ENCODE measurements around the gene SP4.
"Not testable (repeated sequence)": the region's sequence is repeated elsewhere in the genome, so short reads cannot be mapped to it uniquely, and the experiment has no call there.

Gene SP4

GRCh38 chr7:21500117-21500832 lies 72.4 kb downstream of the SP4 start:
- DNase-seq: no peak
- in situ Hi-C loops (cut with HindIII; ENCODE audit: low pct_ligation_motif_present, low pct_unique_long_range_greater_than_20kb, low sequenced_read_pairs): no loop called here

GRCh38 chr7:21504021-21504420 lies 76.1 kb downstream of the SP4 start:
- no peak for DNase-seq
- in situ Hi-C loops (cut with HindIII; ENCODE audit: low pct_ligation_motif_present, low pct_unique_long_range_greater_than_20kb, low sequenced_read_pairs): no loop called here

GRCh38 chr7:21507627-21508343 lies 79.9 kb downstream of the SP4 start:
- DNase-seq: peak; percentile 59

GRCh38 chr7:21508538-21508937 lies 80.7 kb downstream of the SP4 start:
- in situ Hi-C loops (cut with HindIII; ENCODE audit: low pct_ligation_motif_present, low pct_unique_long_range_greater_than_20kb, low sequenced_read_pairs): no loop called here
- no peak for DNase-seq

More at GRCh38 chr7:21507627-21508343, 79.9 kb downstream of the SP4 start:
- in situ Hi-C loops (cut with HindIII; ENCODE audit: low pct_ligation_motif_present, low pct_unique_long_range_greater_than_20kb, low sequenced_read_pairs): no loop called here

GRCh38 chr7:21514062-21514461 lies 86.2 kb downstream of the SP4 start:
- DNase-seq: no peak
- in situ Hi-C loops (cut with HindIII; ENCODE audit: low pct_ligation_motif_present, low pct_unique_long_range_greater_than_20kb, low sequenced_read_pairs): no loop called here

GRCh38 chr7:21524680-21525079 lies 96.8 kb downstream of the SP4 start:
- in situ Hi-C loops (cut with HindIII; ENCODE audit: low pct_ligation_motif_present, low pct_unique_long_range_greater_than_20kb, low sequenced_read_pairs): no loop called here
- DNase-seq: no peak

GRCh38 chr7:21526007-21526406 lies 98.1 kb downstream of the SP4 start:
- DNase-seq: peak; percentile 22
- in situ Hi-C loops (cut with HindIII; ENCODE audit: low pct_ligation_motif_present, low pct_unique_long_range_greater_than_20kb, low sequenced_read_pairs): no loop called here

- in situ Hi-C loops (cut with HindIII; ENCODE audit: low pct_ligation_motif_present, low pct_unique_long_range_greater_than_20kb, low sequenced_read_pairs): no loop called here
- DNase-seq: no peak
These were observed 98.6 kb downstream of the SP4 start for GRCh38 chr7:21526448-21526847.

GRCh38 chr7:21532485-21532884 lies 104.6 kb downstream of the SP4 start:
- in situ Hi-C loops (cut with HindIII; ENCODE audit: low pct_ligation_motif_present, low pct_unique_long_range_greater_than_20kb, low sequenced_read_pairs); DNase-seq: not testable (repeated sequence)

GRCh38 chr7:21533646-21534045 lies 105.8 kb downstream of the SP4 start:
- in situ Hi-C loops (cut with HindIII; ENCODE audit: low pct_ligation_motif_present, low pct_unique_long_range_greater_than_20kb, low sequenced_read_pairs); DNase-seq: not testable (repeated sequence)

- in situ Hi-C loops (cut with HindIII; ENCODE audit: low pct_ligation_motif_present, low pct_unique_long_range_greater_than_20kb, low sequenced_read_pairs); DNase-seq: not testable (repeated sequence)
These were observed 108.7 kb downstream of the SP4 start for GRCh38 chr7:21536445-21537118.

GRCh38 chr7:21538936-21539495 lies 111.1 kb downstream of the SP4 start:
- in situ Hi-C loops (cut with HindIII; ENCODE audit: low pct_ligation_motif_present, low pct_unique_long_range_greater_than_20kb, low sequenced_read_pairs): no loop called here
- no peak for DNase-seq

GRCh38 chr7:21542891-21543527 lies 115.1 kb downstream of the SP4 start, which contains the start of gene DNAH11:
TSS of gene DNAH11 (plus strand) at chr7:21543039. CDS start at chr7:21543246, 207 bp downstream.
- in situ Hi-C loops (cut with HindIII; ENCODE audit: low pct_ligation_motif_present, low pct_unique_long_range_greater_than_20kb, low sequenced_read_pairs): no loop called here
- peak; percentile 66 for DNase-seq

GRCh38 chr7:21543528-21544302 lies 115.8 kb downstream of the SP4 start:
- peak; percentile 25 for DNase-seq
- in situ Hi-C loops (cut with HindIII; ENCODE audit: low pct_ligation_motif_present, low pct_unique_long_range_greater_than_20kb, low sequenced_read_pairs): no loop called here

GRCh38 chr7:21544303-21544656 lies 116.4 kb downstream of the SP4 start:
- in situ Hi-C loops (cut with HindIII; ENCODE audit: low pct_ligation_motif_present, low pct_unique_long_range_greater_than_20kb, low sequenced_read_pairs): no loop called here
- DNase-seq: no peak

GRCh38 chr7:21544715-21545114 lies 116.8 kb downstream of the SP4 start:
- no peak for DNase-seq
- in situ Hi-C loops (cut with HindIII; ENCODE audit: low pct_ligation_motif_present, low pct_unique_long_range_greater_than_20kb, low sequenced_read_pairs): no loop called here

- in situ Hi-C loops (cut with HindIII; ENCODE audit: low pct_ligation_motif_present, low pct_unique_long_range_greater_than_20kb, low sequenced_read_pairs): no loop called here
- DNase-seq: no peak
These were observed 119.6 kb downstream of the SP4 start for GRCh38 chr7:21547501-21547900.

- in situ Hi-C loops (cut with HindIII; ENCODE audit: low pct_ligation_motif_present, low pct_unique_long_range_greater_than_20kb, low sequenced_read_pairs): no loop called here
- DNase-seq: no peak
These were observed 120.6 kb downstream of the SP4 start for GRCh38 chr7:21548491-21548890.
